NCI-H2081 treated with DMSO at 0.1 percent for 48 hours (cell line): ENCODE results near the gene CADM2.
"Not testable (repeated sequence)": the region's sequence is repeated elsewhere in the genome, so short reads cannot be mapped to it uniquely, and the experiment has no call there.

Source experiments
- DNase-seq: peaks from one replicate; lab custom pipeline; 2025; lab: John Stamatoyannopoulos, UW

Gene CADM2

DNA sequence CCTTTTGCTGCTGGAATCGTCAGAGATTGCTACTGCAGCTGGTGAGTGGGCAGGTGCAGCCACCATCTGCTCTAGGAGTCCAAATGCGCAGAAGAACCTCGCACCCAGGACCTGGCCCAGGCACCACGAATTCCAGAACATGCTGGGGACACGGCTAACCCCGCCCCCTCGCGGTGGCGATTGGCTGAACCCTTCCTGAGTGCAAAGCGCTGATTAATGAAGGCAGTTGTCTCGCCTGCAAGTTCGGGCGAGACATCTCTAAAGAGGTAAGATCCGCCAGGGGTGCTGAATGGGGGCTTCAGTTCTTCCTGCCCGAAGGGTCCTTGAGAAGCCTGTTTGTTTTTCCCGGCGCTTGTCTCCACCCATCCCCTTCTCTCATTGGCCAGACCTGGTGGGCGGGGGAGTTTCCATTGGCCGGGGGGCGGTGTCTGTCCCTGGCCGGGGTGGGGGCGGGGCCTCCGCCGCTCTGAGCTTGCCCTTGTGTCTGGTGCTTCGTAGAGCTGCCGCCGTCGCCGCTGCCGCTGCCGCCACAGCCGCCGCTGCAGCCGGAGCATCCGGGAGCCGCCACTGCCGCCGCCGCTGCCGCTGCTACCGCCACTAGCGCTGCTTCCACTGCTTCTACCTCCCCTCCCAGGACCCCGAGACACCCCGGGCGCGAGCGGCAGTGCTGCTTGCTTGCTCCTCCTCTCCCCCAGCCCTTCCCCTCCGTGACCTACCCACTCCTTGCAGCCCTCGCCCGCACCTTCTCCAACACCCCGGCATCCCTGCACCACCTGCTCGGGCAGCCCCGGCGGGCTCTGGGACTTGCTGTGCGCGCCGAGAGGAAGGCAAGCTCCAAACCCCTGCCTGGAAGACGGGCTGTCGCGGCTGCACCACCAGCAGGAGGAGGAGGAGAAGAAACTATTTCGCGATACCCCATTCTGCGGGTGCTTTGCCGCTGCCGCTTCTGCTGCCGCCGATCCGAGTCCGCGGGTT lies at the start of gene CADM2:
Gene CADM2 (plus strand): TSS at position 495 of the 975 bp plus-strand sequence.
- DNase-seq, result no peak

- not testable (repeated sequence) for DNase-seq
Observed at GRCh38 chr3:84918592-84918991, 40.2 kb upstream of the CADM2 start.

GRCh38 chr3:84922682-84923081 lies 36.1 kb upstream of the CADM2 start:
- DNase-seq, result no peak

- DNase-seq, result no peak
Observed at GRCh38 chr3:84925571-84925970, 33.2 kb upstream of the CADM2 start.

GRCh38 chr3:84943379-84943778 lies 15.4 kb upstream of the CADM2 start:
- no peak for DNase-seq

- no peak for DNase-seq
Observed at GRCh38 chr3:84946240-84946639, 12.5 kb upstream of the CADM2 start.

DNA sequence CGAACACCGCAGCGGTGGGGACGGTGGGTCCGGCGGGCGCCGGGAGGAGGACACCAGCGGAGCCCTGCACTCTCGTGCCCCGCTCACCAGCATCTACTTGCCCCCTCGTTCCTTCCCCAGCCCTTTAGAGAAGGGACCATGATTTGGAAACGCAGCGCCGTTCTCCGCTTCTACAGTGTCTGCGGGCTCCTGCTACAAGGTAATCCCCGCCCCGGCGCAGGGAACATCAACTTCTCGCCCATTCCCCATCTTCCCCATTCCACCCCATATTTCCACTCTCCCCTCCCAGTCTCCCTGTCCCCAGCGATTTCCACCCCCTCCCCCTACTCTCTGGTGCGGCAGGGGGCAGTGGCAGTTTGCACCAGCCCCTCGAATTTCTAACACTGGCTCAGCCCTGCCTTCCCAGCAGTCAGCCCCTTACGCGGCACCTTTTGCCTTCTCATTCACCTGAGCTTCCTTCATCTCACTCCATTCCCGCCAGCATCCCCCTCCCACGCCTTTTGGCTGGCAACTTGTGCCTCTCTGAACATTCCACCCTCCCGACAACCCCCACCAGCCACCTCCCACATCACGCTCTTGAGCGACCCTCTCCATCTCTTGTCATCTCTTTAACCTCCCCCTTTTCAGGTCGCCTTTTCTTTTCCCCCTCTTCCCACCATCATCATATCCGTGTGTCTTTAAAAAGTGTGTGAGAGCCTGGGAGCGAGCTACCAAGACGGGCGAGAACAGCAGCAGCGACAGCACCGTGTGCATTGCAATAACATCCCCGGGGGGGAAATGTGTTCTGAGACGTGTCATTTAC lies 882 bp downstream of the CADM2 start:
- DNase-seq, result no peak

DNA sequence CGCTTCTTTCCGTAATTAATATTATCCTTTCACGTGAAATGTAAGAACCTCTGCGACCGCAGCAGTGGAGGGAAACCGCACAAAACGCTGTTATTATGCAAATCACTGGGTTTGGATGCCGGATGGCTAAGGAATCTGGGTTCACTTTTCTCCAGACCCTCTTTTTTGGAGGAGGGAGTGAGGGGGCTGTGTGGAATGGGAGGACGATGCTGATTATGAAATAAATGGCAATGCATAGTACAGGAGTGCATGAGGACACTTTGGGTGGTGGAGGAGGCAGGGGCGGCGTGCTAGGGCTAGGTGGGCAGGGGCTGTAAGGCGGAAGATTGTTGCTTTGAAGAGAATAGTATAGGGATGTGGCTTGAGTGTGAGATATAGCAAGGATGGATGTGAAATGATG lies 1.8 kb downstream of the CADM2 start:
- no peak for DNase-seq

DNA sequence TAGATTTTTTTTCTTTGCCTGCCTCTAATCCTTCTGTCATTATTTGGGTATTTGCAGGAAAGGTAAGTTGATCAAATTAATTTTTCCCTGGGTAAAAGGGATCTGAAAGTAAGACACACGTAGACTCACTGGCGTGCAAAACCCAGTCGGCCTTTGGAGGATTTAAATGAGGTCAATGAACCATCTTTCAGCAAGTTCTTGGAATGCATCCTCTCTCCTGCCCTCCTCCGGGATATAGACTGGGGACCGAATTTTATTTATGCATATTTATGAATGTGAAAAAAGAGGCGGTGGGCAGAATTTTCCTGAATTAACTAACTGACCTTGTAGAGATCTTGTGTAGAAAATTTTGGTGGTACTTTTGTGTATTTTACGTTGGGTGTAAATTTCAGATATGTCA lies 2.2 kb downstream of the CADM2 start:
- DNase-seq, result no peak

DNA sequence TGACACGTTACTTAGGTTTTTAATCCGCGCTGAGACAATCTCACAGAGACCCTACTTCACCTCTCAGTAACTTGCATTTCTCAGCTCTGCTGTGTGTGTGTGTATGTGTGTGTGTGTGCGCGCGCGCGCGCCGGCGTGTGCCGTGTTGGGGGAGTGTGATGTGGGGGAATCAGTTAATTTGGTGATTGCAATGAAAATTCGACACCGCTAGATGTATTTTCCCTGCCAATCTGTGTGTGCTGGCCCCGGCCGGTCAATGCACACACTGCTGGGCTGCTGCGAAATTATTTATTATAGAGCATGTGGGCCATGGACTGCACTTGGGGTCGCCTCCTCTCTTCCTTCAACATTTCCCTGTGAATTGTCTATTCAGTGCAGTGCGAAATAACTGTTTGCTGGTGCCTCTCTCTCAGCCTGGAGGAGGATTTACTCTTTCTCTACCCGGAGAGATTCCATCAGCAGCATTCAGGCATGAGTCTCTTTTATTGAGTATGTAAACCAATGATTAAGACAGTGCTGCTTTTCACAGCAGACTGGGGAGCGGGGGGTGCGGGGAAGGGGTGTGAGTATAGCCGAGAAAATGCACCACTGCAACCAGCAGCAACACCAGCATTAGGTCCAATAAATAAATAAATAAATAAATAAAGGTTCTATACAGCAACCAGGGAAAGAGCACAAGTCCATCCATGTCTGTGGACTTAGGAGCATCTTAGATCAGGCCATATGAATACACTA lies 2.9 kb downstream of the CADM2 start:
- no peak for DNase-seq

DNA sequence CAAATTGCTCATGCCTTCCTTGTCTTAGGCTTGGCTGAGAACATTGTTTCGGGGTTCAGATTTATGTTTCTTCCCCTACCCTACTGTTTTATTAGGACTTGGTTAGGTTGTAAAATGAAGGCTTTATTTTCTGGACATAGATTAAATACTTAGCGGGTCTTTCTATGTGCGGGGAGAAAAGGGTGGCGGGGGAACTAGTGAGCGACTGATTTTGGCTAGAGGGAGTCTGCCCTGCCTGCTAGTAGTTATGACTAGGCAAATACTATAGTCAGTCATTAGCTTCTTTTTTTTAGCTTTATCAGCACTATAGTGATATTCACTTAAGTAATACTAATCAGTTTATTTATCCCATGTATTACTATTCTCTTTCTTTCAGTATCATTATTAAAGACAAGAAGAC lies 3.6 kb downstream of the CADM2 start:
- DNase-seq, result no peak

- DNase-seq, result no peak
Observed at GRCh38 chr3:84963137-84963536, 4.3 kb downstream of the CADM2 start.

- DNase-seq, result no peak
Observed at GRCh38 chr3:84965141-84965540, 6.4 kb downstream of the CADM2 start.

GRCh38 chr3:84967767-84968581 lies 9.2 kb downstream of the CADM2 start:
- no peak for DNase-seq

DNA sequence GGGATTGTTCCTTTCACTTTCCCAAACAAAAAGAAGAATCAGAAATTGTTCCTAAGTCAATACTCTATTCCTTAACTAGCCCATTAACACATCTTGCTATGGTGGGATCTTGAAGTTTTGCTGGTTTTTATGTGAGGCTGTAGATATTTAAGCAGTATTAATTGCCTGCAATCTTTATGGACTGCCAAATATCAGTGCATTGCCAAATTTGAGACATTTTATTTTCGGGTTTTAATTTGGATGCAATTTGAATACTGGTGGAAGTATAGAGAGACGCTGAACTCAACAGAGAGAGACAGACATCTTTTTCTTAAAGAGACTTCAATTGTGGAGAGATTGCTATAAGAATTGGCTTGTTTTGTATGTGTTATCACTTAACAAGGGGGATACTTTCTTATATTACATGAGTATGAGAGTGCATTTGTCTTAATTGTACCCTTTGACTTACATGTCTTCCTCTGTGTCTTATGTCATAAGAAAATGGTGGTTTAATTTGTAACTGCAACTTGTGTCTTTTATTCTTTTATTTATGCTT lies 10.0 kb downstream of the CADM2 start:
- DNase-seq, result no peak

DNA sequence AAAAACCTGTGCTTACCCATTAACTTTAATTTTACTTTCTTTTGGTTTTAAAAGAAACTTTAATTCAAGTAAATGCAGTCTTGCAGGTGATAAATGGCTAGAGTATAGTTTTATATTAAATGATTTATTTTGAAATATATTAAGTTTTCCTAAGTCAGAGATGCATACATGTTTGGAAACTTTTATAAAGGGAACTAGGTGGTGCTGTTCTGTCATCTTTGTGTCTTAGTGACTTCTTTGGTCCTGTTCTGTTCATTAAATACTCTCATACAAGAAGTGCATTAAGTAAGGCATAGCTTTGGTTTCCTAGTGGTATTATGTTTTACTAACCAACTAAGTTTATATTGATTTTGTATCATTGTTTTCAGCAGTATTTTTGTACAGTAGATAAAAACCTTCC lies 15.6 kb downstream of the CADM2 start:
- DNase-seq, result no peak

DNA sequence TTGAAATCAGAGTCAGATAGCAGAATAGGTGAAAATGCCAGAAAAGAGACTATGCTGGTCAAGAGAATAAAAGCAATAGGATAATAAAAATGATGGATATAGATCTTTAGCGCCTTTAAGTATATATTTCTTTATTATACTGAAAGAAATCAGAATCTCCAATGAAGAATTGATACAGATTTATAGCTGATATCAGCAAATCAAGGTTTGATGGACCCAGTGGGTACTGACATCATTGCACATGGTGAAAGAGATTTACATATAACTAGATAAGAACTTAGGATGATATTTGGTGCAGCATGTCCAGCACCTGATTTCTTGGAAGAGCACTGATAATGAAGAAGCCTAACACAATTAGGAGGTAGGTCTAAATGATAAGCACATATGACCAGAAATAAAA lies 18.2 kb downstream of the CADM2 start:
- no peak for DNase-seq

- DNase-seq, result no peak
Observed at GRCh38 chr3:84978843-84979242, 20.1 kb downstream of the CADM2 start.

GRCh38 chr3:84980011-84980410 lies 21.2 kb downstream of the CADM2 start:
- DNase-seq, result no peak

GRCh38 chr3:84980456-84980855 lies 21.7 kb downstream of the CADM2 start:
- no peak for DNase-seq

- no peak for DNase-seq
Observed at GRCh38 chr3:84983490-84983889, 24.7 kb downstream of the CADM2 start.
